SK-N-SH treated with all-trans-retinoic acid at 6 μM for 48 hours (cell line): ENCODE results near the gene RAD51B.

Source experiments
- ATAC-seq: fragments of 200-7000 bp; cut with Tn5 transposase; 3 replicates; pipeline ENCODE4 v1.9.1; 2020; ENCODE audit warnings: mild to moderate bottlenecking, moderate library complexity
- ARNTL ChIP-seq: fragments of 450-650 bp; formaldehyde crosslinking; IDR thresholded peaks from 2 replicates; pipeline ENCODE4 v1.5.0; 2020; ENCODE audit warnings: low read depth, mild to moderate bottlenecking, moderate library complexity, borderline replicate concordance
- BACH2 ChIP-seq: fragments of 250-450 bp; sonication (Bioruptor Pico); IDR thresholded peaks from 2 replicates; pipeline ENCODE4 v1.9.0; 2021; ENCODE audit warnings: mild to moderate bottlenecking, borderline replicate concordance
- CREB5 ChIP-seq: fragments of 250-450 bp; sonication (Bioruptor Pico); IDR thresholded peaks from 2 replicates; pipeline ENCODE4 v1.5.1; 2020; ENCODE audit warnings: low read depth, mild to moderate bottlenecking, moderate library complexity
- CSDC2 ChIP-seq: fragments of 250-450 bp; sonication (Bioruptor Pico); IDR thresholded peaks from 2 replicates; pipeline ENCODE4 v1.5.0; 2020; ENCODE audit warnings: mild to moderate bottlenecking, moderate library complexity
- CSRNP3 ChIP-seq: fragments of 250-450 bp; sonication (Bioruptor Pico); IDR thresholded peaks from 2 replicates; pipeline ENCODE4 v1.5.1; 2021; ENCODE audit warnings: mild to moderate bottlenecking, moderate library complexity
- GLIS3 ChIP-seq: fragments of 250-450 bp; sonication (Bioruptor Pico); IDR thresholded peaks from 2 replicates; pipeline ENCODE4 v1.5.0; 2020; ENCODE audit warnings: mild to moderate bottlenecking, moderate library complexity
- ISL1 ChIP-seq: fragments of 250-450 bp; sonication (Bioruptor Pico); IDR thresholded peaks from 2 replicates; pipeline ENCODE4 v2.1.2; 2022; ENCODE audit warnings: mild to moderate bottlenecking, moderate library complexity
- OSR1 ChIP-seq: fragments of 250-450 bp; sonication (Bioruptor Pico); IDR thresholded peaks from 2 replicates; pipeline ENCODE4 v1.8.0; 2022; ENCODE audit warnings: moderate library complexity, mild to moderate bottlenecking, inconsistent platforms
- PATZ1 ChIP-seq: fragments of 250-450 bp; sonication (Bioruptor Pico); IDR thresholded peaks from 2 replicates; pipeline ENCODE4 v1.8.0; 2020; ENCODE audit warnings: mild to moderate bottlenecking, moderate library complexity, borderline replicate concordance
- POU6F1 ChIP-seq: fragments of 250-450 bp; sonication (Bioruptor Pico); IDR thresholded peaks from 2 replicates; pipeline ENCODE4 v1.8.0; 2021; ENCODE audit warnings: low read depth, mild to moderate bottlenecking, moderate library complexity, borderline replicate concordance
- RARB ChIP-seq: fragments of 250-450 bp; sonication (Bioruptor Pico); IDR thresholded peaks from 2 replicates; pipeline ENCODE4 v1.8.0; 2021; ENCODE audit warnings: mild to moderate bottlenecking, moderate library complexity
- SNAI2 ChIP-seq: fragments of 250-450 bp; sonication (Bioruptor Pico); IDR thresholded peaks from 2 replicates; pipeline ENCODE4 v1.5.0; 2020; ENCODE audit warnings: mild to moderate bottlenecking, moderate library complexity
- TCF4 ChIP-seq: fragments of 250-450 bp; sonication (Bioruptor Pico); IDR thresholded peaks from 2 replicates; pipeline ENCODE4 v1.8.0; 2021; ENCODE audit warnings: mild to moderate bottlenecking, moderate library complexity, borderline replicate concordance
- TSHZ2 ChIP-seq: fragments of 250-450 bp; sonication (Bioruptor Pico); IDR thresholded peaks from 2 replicates; pipeline ENCODE4 v1.5.0; 2020; ENCODE audit warnings: mild to moderate bottlenecking, moderate library complexity
- ZFP3 ChIP-seq: fragments of 250-450 bp; sonication (Bioruptor Pico); IDR thresholded peaks from 2 replicates; pipeline ENCODE4 v1.5.0; 2020; ENCODE audit warnings: mild to moderate bottlenecking, moderate library complexity
- ZFP30 ChIP-seq: fragments of 450-650 bp; formaldehyde crosslinking; IDR thresholded peaks from 2 replicates; pipeline ENCODE4 v1.5.0; 2022; ENCODE audit warnings: mild to moderate bottlenecking, moderate library complexity
- ZNF565 ChIP-seq: fragments of 450-650 bp; formaldehyde crosslinking; conservative IDR thresholded peaks from 2 replicates; pipeline ENCODE4 v1.5.0; 2020; ENCODE audit warnings: low read depth, mild to moderate bottlenecking, moderate library complexity
- ZNF70 ChIP-seq: fragments of 450-650 bp; formaldehyde crosslinking; IDR thresholded peaks from 2 replicates; pipeline ENCODE4 v1.5.0; 2020; ENCODE audit warnings: mild to moderate bottlenecking, moderate library complexity
- ZNF8 ChIP-seq: fragments of 450-650 bp; formaldehyde crosslinking; IDR thresholded peaks from 2 replicates; pipeline ENCODE4 v1.5.0; 2020; ENCODE audit warnings: mild to moderate bottlenecking, moderate library complexity

Gene RAD51B

GRCh38 chr14:68574461-68574860, 754.9 kb downstream of the RAD51B start:
- ATAC-seq: no peak
- TF ChIP-seq ISL1 (CRISPR knock-in tag) (no peak), TSHZ2 (CRISPR knock-in tag) (no peak), ZNF565 (CRISPR knock-in tag) (no peak), GLIS3 (CRISPR knock-in tag) (no peak), RARB (CRISPR knock-in tag) (no peak), ZFP30 (CRISPR knock-in tag) (no peak), POU6F1 (CRISPR knock-in tag) (no peak)

GRCh38 chr14:68574906-68575305, 755.3 kb downstream of the RAD51B start:
- no peak for TF ChIP-seq ZFP30 (CRISPR knock-in tag)
- TF ChIP-seq OSR1 (CRISPR knock-in tag): no peak
- TF ChIP-seq SNAI2 (CRISPR knock-in tag): no peak
- TF ChIP-seq ZNF70 (CRISPR knock-in tag): no peak
- no peak for TF ChIP-seq ZFP3 (CRISPR knock-in tag)
- TF ChIP-seq BACH2 (CRISPR knock-in tag): no peak
- no peak for TF ChIP-seq ZNF565 (CRISPR knock-in tag)
- no peak for TF ChIP-seq POU6F1 (CRISPR knock-in tag)
- no peak for TF ChIP-seq PATZ1 (CRISPR knock-in tag)
- no peak for TF ChIP-seq TCF4
- no peak for TF ChIP-seq CSDC2 (CRISPR knock-in tag)
- TF ChIP-seq ARNTL (CRISPR knock-in tag): no peak
- TF ChIP-seq CREB5 (CRISPR knock-in tag): no peak
- no peak for TF ChIP-seq TSHZ2 (CRISPR knock-in tag)
- no peak for TF ChIP-seq CSRNP3 (CRISPR knock-in tag)
- TF ChIP-seq ZNF8 (CRISPR knock-in tag): no peak
- ATAC-seq: 0 out of 3 replicates have a peak, but pooled peaks have one; percentile 12
